Choroid plexus epithelial cell (primary cell): Measurements from ENCODE around the gene NDE1.

Experiments used
- DNase-seq: peaks from one replicate; pipeline ENCODE4 v3.0.0-alpha.2; 2010; ENCODE audit warnings: low read depth
- H3K4me3 ChIP-seq: 2 replicates; pipeline ENCODE4 v1.5.1; 2011; ENCODE audit warnings: low read depth, mild to moderate bottlenecking, control low read depth, low read length, moderate library complexity
- TF ChIP-seq, protein P1 (sequence below): conservative IDR thresholded peaks from 2 replicates; pipeline ENCODE4 v1.5.1; 2011; ENCODE audit warnings: low read depth, mild to moderate bottlenecking, control low read depth, inconsistent platforms, low read length, moderate library complexity

The NDE1 gene

DNA sequence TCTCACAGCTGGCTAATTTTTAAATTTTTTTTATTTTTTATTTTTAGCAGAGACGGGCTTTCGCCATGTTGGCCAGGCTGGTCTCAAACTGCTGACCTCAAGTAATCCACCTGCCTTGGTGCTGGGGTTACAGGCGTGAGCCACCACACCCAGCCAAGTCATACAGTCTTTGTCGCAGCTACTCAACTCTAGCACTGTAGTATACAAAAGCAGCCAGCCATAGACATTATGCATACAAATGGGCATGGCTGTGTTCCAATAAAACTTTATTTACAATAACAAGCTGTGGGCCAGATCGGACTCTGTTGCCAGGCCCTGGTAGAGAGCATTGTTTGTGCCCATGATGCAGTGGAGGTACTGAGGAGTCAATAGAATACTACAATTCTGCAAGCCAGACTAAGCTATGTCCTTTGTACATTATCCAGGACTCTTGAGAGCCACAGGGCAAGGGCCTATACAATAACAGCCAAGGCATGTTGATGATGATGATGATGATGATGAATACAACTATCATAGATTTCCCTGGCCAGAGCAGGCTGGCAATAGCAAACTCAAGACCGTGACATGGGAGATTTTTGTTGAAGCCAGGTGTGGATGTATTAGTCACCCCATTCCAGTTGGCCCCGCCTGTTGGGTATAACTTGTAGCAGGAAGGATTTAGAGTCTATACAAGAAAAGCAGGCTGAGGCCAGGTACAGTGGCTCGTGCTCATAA lies 104.9 kb downstream of the NDE1 start:
- no peak for DNase-seq
- no peak overlapping the region for H3K4me3 ChIP-seq
- TF ChIP-seq, protein P1, sequence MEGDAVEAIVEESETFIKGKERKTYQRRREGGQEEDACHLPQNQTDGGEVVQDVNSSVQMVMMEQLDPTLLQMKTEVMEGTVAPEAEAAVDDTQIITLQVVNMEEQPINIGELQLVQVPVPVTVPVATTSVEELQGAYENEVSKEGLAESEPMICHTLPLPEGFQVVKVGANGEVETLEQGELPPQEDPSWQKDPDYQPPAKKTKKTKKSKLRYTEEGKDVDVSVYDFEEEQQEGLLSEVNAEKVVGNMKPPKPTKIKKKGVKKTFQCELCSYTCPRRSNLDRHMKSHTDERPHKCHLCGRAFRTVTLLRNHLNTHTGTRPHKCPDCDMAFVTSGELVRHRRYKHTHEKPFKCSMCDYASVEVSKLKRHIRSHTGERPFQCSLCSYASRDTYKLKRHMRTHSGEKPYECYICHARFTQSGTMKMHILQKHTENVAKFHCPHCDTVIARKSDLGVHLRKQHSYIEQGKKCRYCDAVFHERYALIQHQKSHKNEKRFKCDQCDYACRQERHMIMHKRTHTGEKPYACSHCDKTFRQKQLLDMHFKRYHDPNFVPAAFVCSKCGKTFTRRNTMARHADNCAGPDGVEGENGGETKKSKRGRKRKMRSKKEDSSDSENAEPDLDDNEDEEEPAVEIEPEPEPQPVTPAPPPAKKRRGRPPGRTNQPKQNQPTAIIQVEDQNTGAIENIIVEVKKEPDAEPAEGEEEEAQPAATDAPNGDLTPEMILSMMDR: no peak

DNA sequence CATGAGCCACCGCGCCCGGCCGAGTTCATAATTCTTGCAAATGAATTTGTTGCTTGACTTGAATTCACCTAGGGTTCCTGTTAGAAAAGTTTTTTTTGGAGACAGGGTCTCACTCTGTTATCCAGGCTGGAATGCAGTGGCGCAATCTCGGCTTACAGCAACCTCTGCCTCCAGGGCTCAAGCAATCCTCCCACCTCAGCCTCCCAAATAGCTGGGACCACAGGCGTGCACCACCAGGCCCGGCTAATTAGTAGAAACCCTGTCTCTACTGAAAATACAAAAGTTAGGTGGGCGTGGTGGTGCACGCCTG lies 107.0 kb downstream of the NDE1 start:
- no peak for DNase-seq
- TF ChIP-seq, protein P1: no peak
- H3K4me3 ChIP-seq: no peak overlapping the region

- no peak overlapping the region for H3K4me3 ChIP-seq
- TF ChIP-seq, protein P1: no peak
- no peak for DNase-seq
These were observed 107.7 kb downstream of the NDE1 start for GRCh38 chr16:15757630-15758251.

- DNase-seq: no peak
These were observed 109.0 kb downstream of the NDE1 start for GRCh38 chr16:15759070-15759469.

DNA sequence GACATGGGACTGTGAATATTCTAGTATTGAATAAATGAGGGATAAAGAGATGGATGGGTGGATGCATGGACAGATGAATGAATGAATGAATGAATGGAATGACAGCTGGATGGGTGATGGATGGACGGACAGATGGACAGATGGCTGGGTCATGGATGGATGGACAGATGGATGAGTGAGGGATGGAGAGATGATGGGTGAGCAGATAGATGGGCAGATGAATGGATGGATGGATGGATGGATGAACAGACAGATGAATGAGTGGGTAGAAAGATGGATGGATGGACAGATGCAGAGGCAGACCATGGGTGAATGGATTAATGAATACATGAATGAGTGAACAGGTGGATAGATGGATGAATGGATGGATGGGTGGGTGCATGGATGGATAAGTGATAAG lies 110.1 kb downstream of the NDE1 start:
- no peak overlapping the region for H3K4me3 ChIP-seq
- TF ChIP-seq, protein P1: no peak
- no peak for DNase-seq

More at GRCh38 chr16:15759070-15759469, 109.0 kb downstream of the NDE1 start:
- TF ChIP-seq, protein P1: no peak
- no peak overlapping the region for H3K4me3 ChIP-seq

DNA sequence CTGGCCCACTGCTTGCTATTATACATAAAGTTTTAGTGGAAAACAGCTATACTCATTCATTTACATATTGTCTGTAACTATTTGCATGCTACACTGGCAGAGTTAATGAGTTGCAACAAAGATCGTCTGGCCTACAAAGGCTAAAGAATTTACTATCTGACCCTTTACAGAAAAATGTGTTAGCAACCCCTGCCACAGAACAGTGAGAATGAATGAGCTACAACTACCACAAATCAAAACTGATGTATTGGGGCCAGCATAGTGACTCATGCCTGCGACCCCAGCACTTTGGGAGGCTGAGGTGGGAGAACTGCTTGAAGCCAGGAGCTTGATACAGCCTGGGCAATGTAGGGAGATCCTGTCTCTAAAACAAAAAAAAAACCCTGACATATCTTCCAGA lies 114.1 kb downstream of the NDE1 start:
- no peak for DNase-seq
- TF ChIP-seq, protein P1: no peak
- H3K4me3 ChIP-seq: no peak overlapping the region

DNA sequence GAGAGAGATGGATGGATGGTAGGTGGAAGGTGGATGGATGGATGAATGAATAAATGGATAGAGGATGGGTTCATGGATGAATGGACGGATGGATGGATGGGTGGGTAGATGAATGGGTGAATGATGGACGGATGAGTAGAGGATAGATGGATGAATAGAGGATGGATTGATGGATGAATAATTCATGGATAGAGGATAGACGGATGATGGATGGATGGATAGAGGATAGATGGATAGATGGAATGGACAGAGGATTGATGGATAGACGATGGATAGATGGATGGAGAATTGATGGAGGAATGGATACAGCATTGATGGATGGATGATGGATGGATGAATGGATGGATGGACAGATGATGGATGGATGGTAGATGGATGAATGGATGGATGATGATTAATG lies 115.1 kb downstream of the NDE1 start:
- no peak for DNase-seq
- TF ChIP-seq, protein P1: no peak
- no peak overlapping the region for H3K4me3 ChIP-seq
